H1 (cell line): ENCODE data around the gene SEMA3F. TPM values are rescaled to one million over a fixed set of nuclear protein-coding genes. Genes with fewer than 3 reads are reported as not detected.
"Not testable (repeated sequence)": the region's sequence is repeated elsewhere in the genome, so short reads cannot be mapped to it uniquely, and the experiment has no call there.

Source experiments
- CTCF ChIA-PET: fragments of 300-600 bp; sonication (Branson Sonifier 250); formaldehyde crosslinking; loops from one replicate; lab custom pipeline; 2021; ENCODE audit not compliant: partially characterized antibody; lab: Charles Lee
- POLR2A ChIA-PET: fragments of 300-600 bp; sonication (Branson Sonifier 250); formaldehyde crosslinking; loops from one replicate; lab custom pipeline; 2021; ENCODE audit warnings: inconsistent platforms; ENCODE audit not compliant: partially characterized antibody; lab: Charles Lee
- DNase-seq, 2 experiments: peaks; one replicate each; pipeline versions ENCODE4 v3.0.0 to v3.0.0-alpha.2; 2010 to 2022; ENCODE audit warnings: low spot score in 2 of 2, low read depth in 1 of 2, mixed read lengths in 1 of 2
- FAIRE-seq: peaks from 2 replicates; lab custom pipeline; 2011; peaks lifted over from hg19 to GRCh38; lab: Jason Lieb, UNC
- H2AFZ ChIP-seq: 2 replicates; pipeline ENCODE4 v1.8.1; 2012; ENCODE audit warnings: low read length, inconsistent platforms
- H2AK5ac ChIP-seq: 2 replicates; pipeline ENCODE4 v1.6.1; 2013; ENCODE audit warnings: low read depth, low read length
- H2BK120ac ChIP-seq: replicated peaks from 2 replicates; pipeline ENCODE3; 2013; ENCODE audit warnings: low read depth, low read length, inconsistent platforms
- H2BK12ac ChIP-seq: 2 replicates; pipeline ENCODE4 v1.6.1; 2013; ENCODE audit warnings: low read depth, low read length
- H2BK15ac ChIP-seq: 2 replicates; pipeline ENCODE4 v1.6.1; 2013; ENCODE audit warnings: low read length
- H2BK20ac ChIP-seq: 2 replicates; pipeline ENCODE4 v1.6.1; 2013; ENCODE audit warnings: low read length
- H2BK5ac ChIP-seq: 2 replicates; pipeline ENCODE4 v1.6.1; 2013; ENCODE audit warnings: low read depth, low read length
- H3K14ac ChIP-seq: 2 replicates; pipeline ENCODE4 v1.6.1; 2013; ENCODE audit warnings: inconsistent platforms; ENCODE audit not compliant: insufficient read length
- H3K18ac ChIP-seq: 2 replicates; pipeline ENCODE4 v1.6.1; 2013; ENCODE audit warnings: low read length; ENCODE audit errors: extremely low read depth
- H3K23ac ChIP-seq: 2 replicates; pipeline ENCODE4 v1.6.1; 2013; ENCODE audit warnings: inconsistent platforms; ENCODE audit not compliant: insufficient read length
- H3K23me2 ChIP-seq: 2 replicates; pipeline ENCODE4 v1.6.1; 2013; ENCODE audit warnings: low read depth, low read length
- H3K27ac ChIP-seq: 2 replicates; pipeline ENCODE4 v1.6.1; 2011; ENCODE audit warnings: low read depth, low read length, inconsistent platforms
- H3K27me3 ChIP-seq, 4 experiments: replicated peaks in 1 of 4; 1 replicate in 1 of 4; 2 replicates in 3 of 4; pipeline versions ENCODE4 v1.6.1 to v1.8.1; 2011 to 2013; ENCODE audit warnings: low read length in 3 of 4, mild to moderate bottlenecking in 3 of 4, inconsistent platforms in 2 of 4, mixed read lengths in 2 of 4, moderate library complexity in 1 of 4; ENCODE audit not compliant: control insufficient read depth in 3 of 4, insufficient read depth in 3 of 4; ENCODE audit errors: extremely low read depth in 1 of 4
- H3K36me3 ChIP-seq, 4 experiments: 2 replicates each; pipeline versions ENCODE4 v1.6.1 to v1.8.1; 2011 to 2013; ENCODE audit warnings: mild to moderate bottlenecking in 4 of 4, low read length in 3 of 4, moderate library complexity in 2 of 4, control low read depth in 1 of 4, inconsistent platforms in 1 of 4; ENCODE audit not compliant: insufficient read depth in 4 of 4, control insufficient read depth in 2 of 4
- H3K4ac ChIP-seq: replicated peaks from 2 replicates; pipeline ENCODE3; 2013; ENCODE audit warnings: low read length, low read depth, mixed read lengths, inconsistent platforms; ENCODE audit not compliant: insufficient read length
- H3K4me1 ChIP-seq, 4 experiments: replicated peaks in 1 of 4; 1 replicate in 1 of 4; 2 replicates in 3 of 4; pipeline versions ENCODE4 v1.6.1 to v1.8.1; 2011 to 2013; ENCODE audit warnings: low read length in 3 of 4, inconsistent platforms in 2 of 4, mixed read lengths in 1 of 4; ENCODE audit not compliant: insufficient read depth in 4 of 4, control insufficient read depth in 3 of 4
- H3K4me2 ChIP-seq, 2 experiments: 2 replicates each; pipeline versions ENCODE4 v1.6.1 to v1.8.1; 2011 to 2013; ENCODE audit warnings: low read depth in 2 of 2, low read length in 2 of 2, control low read depth in 1 of 2, inconsistent platforms in 1 of 2, mild to moderate bottlenecking in 1 of 2; ENCODE audit not compliant: insufficient read depth in 1 of 2
- H3K4me3 ChIP-seq, 4 experiments: fragments of 200-600, 300-600 bp in 1 of 4; sonication (generic), shearing (Covaris generic), sonication (Bioruptor Twin) in 1 of 4; 2 replicates each; pipeline versions ENCODE4 v1.5.1 to v1.8.1; 2011 to 2016; ENCODE audit warnings: low read length in 4 of 4, low read depth in 3 of 4, control low read depth in 2 of 4, inconsistent platforms in 2 of 4, mild to moderate bottlenecking in 2 of 4, mixed read lengths in 1 of 4, moderate library complexity in 1 of 4; ENCODE audit not compliant: insufficient read depth in 2 of 4; ENCODE audit errors: extremely low read depth in 1 of 4
- H3K56ac ChIP-seq: replicated peaks from 2 replicates; pipeline ENCODE3; 2013; ENCODE audit warnings: low read depth, mild to moderate bottlenecking, mixed read lengths, low read length, inconsistent platforms; ENCODE audit not compliant: insufficient read length
- H3K79me1 ChIP-seq: 2 replicates; pipeline ENCODE4 v1.6.1; 2013; ENCODE audit warnings: low read depth, low read length, control low read depth
- H3K79me2 ChIP-seq, 2 experiments: 2 replicates each; pipeline versions ENCODE4 v1.6.1 to v1.8.1; 2012 to 2013; ENCODE audit warnings: low read length in 2 of 2, mild to moderate bottlenecking in 2 of 2, inconsistent platforms in 1 of 2; ENCODE audit not compliant: insufficient read depth in 2 of 2, control insufficient read depth in 1 of 2
- H3K9ac ChIP-seq, 4 experiments: replicated peaks in 1 of 4; 1 replicate in 1 of 4; 2 replicates in 3 of 4; pipeline versions ENCODE4 v1.6.1 to v1.8.1; 2011 to 2013; ENCODE audit warnings: low read depth in 3 of 4, low read length in 3 of 4, control low read depth in 2 of 4, mild to moderate bottlenecking in 2 of 4, moderate library complexity in 2 of 4, inconsistent platforms in 1 of 4; ENCODE audit errors: extremely low read depth in 1 of 4
- H3K9me3 ChIP-seq, 2 experiments: 2 replicates each; pipeline versions ENCODE4 v1.6.1 to v1.8.1; 2012 to 2013; ENCODE audit warnings: mild to moderate bottlenecking in 2 of 2, moderate library complexity in 2 of 2, control low read depth in 1 of 2, inconsistent platforms in 1 of 2, low read depth in 1 of 2, low read length in 1 of 2, mixed read lengths in 1 of 2; ENCODE audit not compliant: insufficient read depth in 2 of 2
- H4K20me1 ChIP-seq, 2 experiments: replicated peaks in 1 of 2; 2 replicates each; pipeline versions ENCODE3 to v1.8.1; 2011 to 2013; ENCODE audit warnings: inconsistent platforms in 2 of 2, low read length in 2 of 2, mild to moderate bottlenecking in 1 of 2; ENCODE audit not compliant: insufficient read depth in 2 of 2, control insufficient read depth in 1 of 2
- H4K5ac ChIP-seq: 2 replicates; pipeline ENCODE4 v1.6.1; 2013; ENCODE audit warnings: low read length, low read depth, mixed read lengths, inconsistent platforms; ENCODE audit not compliant: insufficient read length
- H4K8ac ChIP-seq: 2 replicates; pipeline ENCODE4 v1.8.0; 2013; ENCODE audit warnings: mild to moderate bottlenecking, moderate library complexity, low read length, inconsistent platforms; ENCODE audit not compliant: insufficient read depth; ENCODE audit errors: extremely low read depth
- H4K91ac ChIP-seq: replicated peaks from 2 replicates; pipeline ENCODE3; 2013; ENCODE audit warnings: low read length, mixed read lengths, inconsistent platforms; ENCODE audit not compliant: insufficient read length
- EGR1 ChIP-seq: IDR thresholded peaks from 2 replicates; pipeline ENCODE4 v1.6.1; 2011; ENCODE audit warnings: low read depth, low read length, borderline replicate concordance
- TAF1 ChIP-seq: IDR thresholded peaks from 2 replicates; pipeline ENCODE4 v1.6.1; 2011; ENCODE audit warnings: mild to moderate bottlenecking, low read depth, low read length
- WGBS, 2 experiments: shearing (Covaris generic) in 1 of 2; methylation state at CpG; one replicate each; pipeline versions ENCODE4 v1.1.6 to v1.1.7; 2013 to 2015; ENCODE audit warnings: low lambda C conversion rate in 2 of 2, mixed read lengths in 2 of 2, inconsistent platforms in 1 of 2, low coverage in 1 of 2, missing lambda C conversion rate in 1 of 2; ENCODE audit not compliant: insufficient replicate concordance in 2 of 2, insufficient coverage in 1 of 2, insufficient read length in 1 of 2; ENCODE audit errors: extremely low coverage in 1 of 2, missing lambda C conversion rate in 1 of 2; 5-methylcytosine and 5-hydroxymethylcytosine counted together
- polyA plus RNA-seq, 7 experiments: library from polyadenylated mRNA; depleted of rRNA in 3 of 7; stranded (reverse) in 5 of 7; unstranded in 2 of 7; fragments of >200 nt in 5 of 7; fragments of 200-250 nt in 2 of 7; gene quantifications; 1 replicate in 5 of 7; 2 replicates in 1 of 7; 4 replicates in 1 of 7; pipeline versions ENCODE4 v1.2.1 to v1.2.3, GENCODE V29; 2011 to 2013; ENCODE audit warnings: missing spikeins in 2 of 7, mixed read lengths in 2 of 7
- total RNA-seq: library from RNA; stranded (reverse); fragmentation: NEBNext Ultra II Directional; extraction: Animal tissue kit (Norgen Biotek cat#: 25700); gene quantifications from 2 replicates; pipeline ENCODE4 v1.2.1, GENCODE V29; 2021

SEMA3F gene
- total and polyA plus RNA-seq, 2 of the 8 experiments (the other 6 are each of a cell fraction or from before 2014, with no cell fraction given): 20.3 to 37.0 TPM

DNA sequence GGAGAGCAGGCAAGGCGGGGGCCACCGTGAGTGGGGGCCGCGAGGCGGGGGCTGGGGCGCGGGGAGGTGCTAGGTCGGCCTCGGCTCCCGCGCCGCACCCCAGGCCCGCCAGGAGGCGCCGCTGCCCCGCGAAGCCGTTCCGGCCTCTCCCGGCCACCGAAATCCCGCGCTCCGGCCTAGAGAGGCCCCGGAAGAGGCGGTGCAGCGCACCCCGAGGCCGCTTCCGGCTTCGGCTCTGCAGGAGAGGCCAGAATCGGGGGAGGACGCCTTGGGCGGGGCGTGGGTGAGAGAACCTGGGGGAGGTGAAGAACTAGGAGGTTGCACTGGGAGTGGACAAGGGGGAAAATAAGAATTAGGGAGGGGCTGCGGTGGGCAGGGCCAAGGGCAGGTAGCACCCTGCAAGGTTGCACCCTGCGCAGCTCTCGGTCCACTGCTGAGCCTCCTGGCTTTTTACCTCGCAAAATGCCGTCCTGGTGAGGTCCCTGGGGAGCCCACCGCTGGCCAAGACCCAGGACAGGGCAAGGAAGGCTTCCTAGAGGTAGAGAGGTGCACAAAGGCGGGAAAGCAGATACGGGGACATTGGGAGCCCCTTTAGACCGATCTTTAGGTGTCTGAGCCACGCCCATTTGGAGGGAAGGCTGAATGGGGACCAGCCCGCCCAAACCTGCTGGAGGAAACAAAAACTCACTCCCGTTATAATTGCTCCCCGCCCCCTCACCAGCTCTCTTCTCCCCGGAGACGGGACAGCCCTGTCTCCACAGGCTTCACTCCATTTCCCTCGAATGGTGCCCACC, 72.5 kb downstream of the SEMA3F start (continued):
- peak; percentile 69; the same call in 1 of the 2 replicates for TF ChIP-seq EGR1
- TF ChIP-seq TAF1: no peak

DNA sequence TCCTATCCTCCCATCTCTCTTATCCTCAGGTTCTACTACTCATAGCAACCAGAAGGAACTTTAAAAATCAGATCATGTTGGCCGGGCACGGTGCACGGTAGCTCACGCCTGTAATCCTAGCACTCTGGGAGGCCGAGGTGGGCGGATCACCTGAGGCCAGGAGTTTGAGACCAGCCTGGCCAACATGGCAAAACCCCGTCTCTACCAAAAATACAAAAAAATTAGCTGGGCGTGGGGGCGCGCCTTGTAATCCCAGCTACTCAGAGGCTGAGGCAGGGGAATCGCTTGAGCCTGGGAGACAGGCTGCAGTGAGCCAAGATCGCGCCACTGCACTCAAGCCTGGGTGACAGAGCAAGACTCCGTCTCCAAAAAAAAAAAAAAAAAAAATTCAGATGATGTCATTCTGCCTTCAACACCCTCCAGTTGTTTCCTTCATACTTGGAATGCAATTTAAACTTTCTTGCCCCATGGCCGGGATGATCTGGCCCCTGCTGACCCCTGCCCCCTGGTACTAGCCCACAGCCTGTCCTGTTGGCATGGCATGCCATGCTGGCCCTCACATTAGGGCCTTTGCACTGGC, 73.2 kb downstream of the SEMA3F start:
- 42% methylated on average over 15 of the region's 15 CpGs; no CpG with 5 or more reads in 1 of the 2 experiments for WGBS, 2 experiments
- H2AFZ ChIP-seq, H3K14ac ChIP-seq, H3K9me3 ChIP-seq, H3K27me3 ChIP-seq, H3K4ac ChIP-seq, FAIRE-seq, H4K20me1 ChIP-seq, H3K79me1 ChIP-seq, H2BK120ac ChIP-seq, H3K79me2 ChIP-seq, DNase-seq, H3K23ac ChIP-seq, H3K36me3 ChIP-seq, H3K56ac ChIP-seq, H4K8ac ChIP-seq: not testable (repeated sequence)
- H3K23me2 ChIP-seq: peaks cover 13% of the 10 kb centered on the region; the same call in 1 of the 2 replicates
- H4K5ac ChIP-seq: peak overlapping the region; percentile 89
- H2BK20ac ChIP-seq: 0 out of 2 replicates have a peak overlapping the region, but pooled peaks have one; percentile 67
- CTCF ChIA-PET: interaction anchor here (1.2 to 48.1 kb wide), 10 partner anchors 11 to 106 kb away, joined by 3 to 2149 read pairs (median 7); partner anchors contain the start of genes GNAI2, GNAT1, LSMEM2 and SEMA3B
- peak overlapping the region; percentile 91; the same call in 1 of the 2 replicates for H2AK5ac ChIP-seq
- peaks cover 0 to 18% (median 7%) of the 10 kb centered on the region in 4 experiments; a peak in 6 of 7 replicates for H3K4me1 ChIP-seq
- peak overlapping the region; percentile 95 for H2BK15ac ChIP-seq
- peak overlapping the region; percentile 78; the same call in 1 of the 2 replicates for H3K18ac ChIP-seq
- H2BK5ac ChIP-seq: peak overlapping the region; percentile 97
- peak overlapping the region; percentile 51 to 88 (median 73) for H3K4me3 ChIP-seq
- H4K91ac ChIP-seq: peak overlapping the region; percentile 90
- peak overlapping the region in 3 of 4 experiments; percentile 15 to 87 (median 83); a peak in 3 of 7 replicates for H3K9ac ChIP-seq
- POLR2A ChIA-PET: interaction anchor here (0.6 to 6.5 kb wide), 13 partner anchors 9 to 108 kb away, joined by 3 to 41 read pairs (median 7); partner anchors contain the start of gene GNAI2
- H3K27ac ChIP-seq: peak overlapping the region; percentile 86
- H3K4me2 ChIP-seq: peak overlapping the region; percentile 76 to 99
- peak overlapping the region; percentile 91 for H2BK12ac ChIP-seq
